Caki2 (cell line): ENCODE data around the gene ZNF184. TPM values are rescaled to one million over a fixed set of nuclear protein-coding genes. Genes with fewer than 3 reads are reported as not detected.

Experiments used
- DNase-seq: peaks from one replicate; pipeline ENCODE4 v3.0.0-alpha.2; 2015; ENCODE audit warnings: low read depth
- in situ Hi-C: cut with HindIII; loops from 2 replicates; pipeline ENCODE4 v1.10.0; 2016; ENCODE audit warnings: low sequenced_read_pairs, low pct_unique_long_range_greater_than_20kb, mixed read lengths
- total RNA-seq: library from RNA; depleted of rRNA; stranded (reverse); fragments of >200 nt; shearing (Covaris generic); gene quantifications from 2 replicates; pipeline ENCODE4 v1.2.3, GENCODE V29; 2014; ENCODE audit warnings: low replicate concordance; rRNA removed

ZNF184 gene
- total RNA-seq: 13.2 and 13.8 TPM in 2 replicates

GRCh38 chr6:27472617-27473400 is at the start of gene ZNF184:
TSS of gene ZNF184 (minus strand) at chr6:27473105. CDS start at chr6:27472294, 811 bp downstream.
- in situ Hi-C loops: no loop called here
- DNase-seq: peak; percentile 99

GRCh38 chr6:27518881-27519795 is 46.2 kb upstream of the ZNF184 start:
- in situ Hi-C loops: no loop called here
- peak; percentile 87 for DNase-seq

GRCh38 chr6:27517928-27518787 is 45.3 kb upstream of the ZNF184 start:
- in situ Hi-C loops: no loop called here
- peak; percentile 35 for DNase-seq

GRCh38 chr6:27517238-27517637 is 44.3 kb upstream of the ZNF184 start:
- in situ Hi-C loops: no loop called here
- no peak for DNase-seq

- no peak for DNase-seq
- in situ Hi-C loops: no loop called here
These were observed 42.1 kb upstream of the ZNF184 start for GRCh38 chr6:27514906-27515495.

- in situ Hi-C loops: no loop called here
- no peak for DNase-seq
These were observed 39.6 kb upstream of the ZNF184 start for GRCh38 chr6:27512525-27512924.

- DNase-seq: no peak
- in situ Hi-C loops: no loop called here
These were observed 34.4 kb upstream of the ZNF184 start for GRCh38 chr6:27507041-27507956.

- in situ Hi-C loops: no loop called here
- peak; percentile 89 for DNase-seq
These were observed 32.5 kb upstream of the ZNF184 start for GRCh38 chr6:27505209-27506027.

- in situ Hi-C loops: no loop called here
- peak; percentile 74 for DNase-seq
These were observed 30.6 kb upstream of the ZNF184 start for GRCh38 chr6:27503436-27504030.

GRCh38 chr6:27502508-27503435 is 29.9 kb upstream of the ZNF184 start:
- DNase-seq: peak; percentile 87

GRCh38 chr6:27501187-27501586 is 28.3 kb upstream of the ZNF184 start:
- in situ Hi-C loops: no loop called here
- DNase-seq: no peak

More at GRCh38 chr6:27502508-27503435, 29.9 kb upstream of the ZNF184 start:
- in situ Hi-C loops: no loop called here

- in situ Hi-C loops: no loop called here
These were observed 27.3 kb upstream of the ZNF184 start for GRCh38 chr6:27500177-27500576.

GRCh38 chr6:27495386-27496135 is 22.7 kb upstream of the ZNF184 start:
- peak; percentile 89 for DNase-seq
- in situ Hi-C loops: no loop called here

More at GRCh38 chr6:27500177-27500576, 27.3 kb upstream of the ZNF184 start:
- no peak for DNase-seq

- in situ Hi-C loops: no loop called here
- DNase-seq: no peak
These were observed 22.1 kb upstream of the ZNF184 start for GRCh38 chr6:27494987-27495385.
